Testis (tissue), 3 donors: ENCODE data around the gene SCAP. TPM values are rescaled to one million over a fixed set of nuclear protein-coding genes. Genes with fewer than 3 reads are reported as not detected.

ENCODE experiments used
- DNase-seq: peaks from one replicate; pipeline ENCODE4 v3.0.0-alpha.2; 2019
- H3K27ac ChIP-seq, 2 donors: fragments of 200-600 bp; sonication (generic); one replicate each; pipeline ENCODE4 v1.5.1; 2019
- H3K27me3 ChIP-seq: fragments of 200-600 bp; sonication (generic); one replicate; pipeline ENCODE4 v1.5.1; 2019
- H3K36me3 ChIP-seq: fragments of 200-600 bp; sonication (generic); one replicate; pipeline ENCODE4 v1.5.1; 2017; ENCODE audit warnings: low read depth; ENCODE audit errors: missing control alignments
- H3K4me1 ChIP-seq: fragments of 200-600 bp; sonication (generic); one replicate; pipeline ENCODE4 v1.5.1; 2019
- H3K4me3 ChIP-seq, 2 donors: fragments of 200-600 bp; sonication (generic); one replicate each; pipeline ENCODE4 v1.5.1; 2017 to 2019
- H3K9me3 ChIP-seq: fragments of 200-600 bp; sonication (generic); one replicate; pipeline ENCODE4 v1.5.1; 2017
- CTCF ChIP-seq, 3 experiments: fragments of 450-650 bp in 2 of 3; fragments of 200-600 bp in 1 of 3; sonication (generic) in 1 of 3; IDR thresholded peaks; one replicate each; pipeline ENCODE4 v1.5.1; 2016 to 2019; ENCODE audit warnings: antibody characterized with exemption in 3 of 3, mild to moderate bottlenecking in 2 of 3, moderate library complexity in 1 of 3
- POLR2A ChIP-seq: fragments of 450-650 bp; IDR thresholded peaks from one replicate; pipeline ENCODE4 v1.6.1; 2017; ENCODE audit warnings: antibody characterized with exemption, mild to moderate bottlenecking, moderate library complexity
- WGBS, 2 donors: methylation state at CpG; one replicate each; pipeline ENCODE4 v1.1.5; 2018; 5-methylcytosine and 5-hydroxymethylcytosine counted together
- intact Hi-C: fragments of 100-400 bp; cut with DNase I; formaldehyde crosslinking; loops from one replicate; pipeline ENCODE4 v1.15.1; 2023; ENCODE audit warnings: low total_unique reads
- polyA plus RNA-seq: library from polyadenylated mRNA; stranded (reverse); fragments of 350-450 nt; fragmentation: Illumina TruSeq; extraction: RNeasy Lipid Tissue Mini Kit (QIAGEN cat#74804); gene quantifications from one replicate; pipeline ENCODE4 v1.2.3, GENCODE V29; 2014; ENCODE audit warnings: low read depth, low replicate concordance; ENCODE audit not compliant: insufficient read depth
- total RNA-seq, 2 donors: library from RNA; depleted of rRNA; stranded (reverse); fragments of >200 nt; gene quantifications; one replicate each; pipeline ENCODE4 v1.2.3, GENCODE V29; 2016

Gene SCAP
- total and polyA plus RNA-seq, 3 donors from 2014 or later = 120 to 313 (median 276) TPM

- Histone ChIP-seq H3K27me3 (no peaks in the 10 kb centered on the region), H3K27ac (no peak overlapping the region), H3K4me3 (no peak overlapping the region), H3K36me3 (no peaks in the 10 kb centered on the region), H3K4me1 (no peaks in the 10 kb centered on the region), H3K9me3 (no peaks in the 10 kb centered on the region)
- intact Hi-C loops = no loop called here
- no peak for DNase-seq
- TF ChIP-seq POLR2A = no peak
- TF ChIP-seq CTCF (IDR thresholded peaks at IDR 0.05) = no peak
- 93 to 95% methylated on average over 6 to 8 of the region's 8 CpGs for WGBS, 2 donors
Observed at GRCh38 chr3:47495886-47496285, 20.1 kb upstream of the SCAP start.

- Histone ChIP-seq H3K36me3 (no peaks in the 10 kb centered on the region), H3K27ac (no peak overlapping the region), H3K27me3 (no peaks in the 10 kb centered on the region), H3K4me3 (no peak overlapping the region), H3K9me3 (no peaks in the 10 kb centered on the region), H3K4me1 (no peaks in the 10 kb centered on the region)
- no peak for TF ChIP-seq POLR2A
- TF ChIP-seq CTCF (IDR thresholded peaks at IDR 0.05) = no peak
- DNase-seq = no peak
- WGBS, 2 donors = 91 to 98% methylated on average over 4 of the region's 4 CpGs
- intact Hi-C loops = no loop called here
Observed at GRCh38 chr3:47495111-47495510, 19.4 kb upstream of the SCAP start.

GRCh38 chr3:47491777-47492176 is 16.0 kb upstream of the SCAP start:
- Histone ChIP-seq H3K4me1 (no peaks in the 10 kb centered on the region), H3K27ac (no peak overlapping the region), H3K27me3 (no peaks in the 10 kb centered on the region), H3K4me3 (no peak overlapping the region), H3K9me3 (no peaks in the 10 kb centered on the region), H3K36me3 (no peaks in the 10 kb centered on the region)
- no peak for DNase-seq
- WGBS, 2 donors = 89 to 92% methylated on average over 12 of the region's 12 CpGs
- TF ChIP-seq CTCF (IDR thresholded peaks at IDR 0.05) (no peak), POLR2A (no peak)
- intact Hi-C loops = no loop called here

GRCh38 chr3:47491186-47491585 is 15.4 kb upstream of the SCAP start:
- intact Hi-C loops = no loop called here
- TF ChIP-seq CTCF (IDR thresholded peaks at IDR 0.05) = no peak
- TF ChIP-seq POLR2A = no peak
- H3K36me3 ChIP-seq = no peaks in the 10 kb centered on the region
- WGBS, 2 donors = 83 to 85% methylated on average over 3 of the region's 3 CpGs
- DNase-seq = no peak
- no peaks in the 10 kb centered on the region for H3K9me3 ChIP-seq
- H3K4me3 ChIP-seq = no peak overlapping the region
- no peak overlapping the region for H3K27ac ChIP-seq
- H3K27me3 ChIP-seq = no peaks in the 10 kb centered on the region
- H3K4me1 ChIP-seq = no peaks in the 10 kb centered on the region

- Histone ChIP-seq H3K4me3 (no peak overlapping the region), H3K36me3 (no peaks in the 10 kb centered on the region), H3K27ac (no peak overlapping the region), H3K9me3 (no peaks in the 10 kb centered on the region), H3K27me3 (no peaks in the 10 kb centered on the region), H3K4me1 (peaks cover 2% of the 10 kb centered on the region)
- 95 to 96% methylated on average over 2 of the region's 2 CpGs for WGBS, 2 donors
- intact Hi-C loops = no loop called here
- no peak for DNase-seq
- TF ChIP-seq CTCF (IDR thresholded peaks at IDR 0.05) (no peak), POLR2A (no peak)
Observed at GRCh38 chr3:47487265-47487664, 11.5 kb upstream of the SCAP start.
